ENCODE measurements around the gene REN.

GRCh38 chr1:204188959-204189639 lies 23.0 kb upstream of the REN start:
- TF ChIP-seq TCF12 (IDR thresholded peaks at IDR 0.05; ENCODE audit: low read depth, low read length), result no peak
- TF ChIP-seq PHF8 (conservative IDR thresholded peaks at IDR 0.05; ENCODE audit: low read depth, low read length), result no peak
- no peak for TF ChIP-seq CTCF (IDR thresholded peaks at IDR 0.05; ENCODE audit: control extremely low read depth in 1 of 3, insufficient read depth in 1 of 3, low read depth in 1 of 3, low read length in 3 of 3)
- TF ChIP-seq POLR2A (IDR thresholded peaks at IDR 0.05; ENCODE audit: control extremely low read depth in 1 of 2, low read depth in 2 of 2, low read length in 2 of 2), result no peak
- TF ChIP-seq EZH2 (IDR thresholded peaks at IDR 0.05; ENCODE audit: low read depth, low read length, severe bottlenecking), result no peak
- no peak for TF ChIP-seq JUND (IDR thresholded peaks at IDR 0.05; ENCODE audit: low read length)
- no peak for TF ChIP-seq CEBPB (IDR thresholded peaks at IDR 0.05; ENCODE audit: low read depth, low read length)
